NB4 (cell line): ENCODE measurements around the gene UBR1.

Source experiments
- CTCF ChIP-seq: IDR thresholded peaks from one replicate; pipeline ENCODE4 v1.5.1; 2012; ENCODE audit warnings: low read depth, low read length
- MAX ChIP-seq: IDR thresholded peaks from 2 replicates; pipeline ENCODE4 v1.6.1; 2011; ENCODE audit warnings: low read depth, low read length
- POLR2A ChIP-seq: IDR thresholded peaks from 2 replicates; pipeline ENCODE4 v1.6.1; 2011; ENCODE audit warnings: mild to moderate bottlenecking; ENCODE audit not compliant: insufficient read length; ENCODE audit errors: extremely low read depth

DNA sequence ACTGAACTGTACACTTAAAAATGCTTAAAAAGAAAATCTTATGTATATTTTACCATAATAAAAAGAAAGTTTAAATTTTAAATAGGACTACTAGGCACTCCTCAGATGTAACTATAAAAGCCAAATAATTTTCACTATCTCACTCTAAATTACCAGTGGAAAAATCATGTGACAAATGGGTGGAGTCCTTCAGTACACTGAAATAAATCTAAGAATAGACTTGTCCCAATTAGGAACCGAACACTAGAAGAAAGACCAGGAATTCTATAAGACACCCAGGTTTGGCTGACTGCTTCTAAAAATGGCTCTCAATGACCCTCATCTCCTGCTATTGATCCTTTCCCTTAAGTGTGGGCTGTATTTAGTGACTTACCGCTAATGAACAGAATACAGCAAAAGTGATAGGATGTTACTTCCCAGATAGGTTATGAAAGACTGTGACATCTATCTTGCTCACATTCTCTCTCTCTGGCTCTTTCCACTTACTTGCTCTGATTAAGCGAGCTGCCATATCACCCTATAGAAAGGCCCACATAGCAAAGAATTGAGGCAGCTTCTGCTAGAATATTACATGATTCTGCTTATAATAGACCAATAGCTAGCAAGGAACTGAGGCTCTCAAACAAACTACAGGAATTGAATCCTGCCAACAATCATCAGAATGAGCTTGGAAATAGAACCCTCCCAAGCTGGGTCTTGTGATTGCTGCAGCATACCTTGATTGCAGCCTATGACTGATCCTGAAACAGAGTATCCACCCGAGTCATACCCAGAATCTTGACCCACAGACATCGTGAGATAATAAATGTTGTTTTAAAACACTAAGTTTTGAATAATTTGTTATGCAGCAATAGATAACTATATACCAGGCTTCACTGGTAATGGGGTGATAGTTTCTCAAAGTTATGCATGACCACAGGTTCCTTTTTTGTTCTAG is 202.2 kb downstream of the UBR1 start:
- TF ChIP-seq CTCF (no peak), MAX (no peak), POLR2A (no peak)
